Heart left ventricle (tissue), 16 donors: ENCODE data around the gene CCDC78. TPM values are rescaled to one million over a fixed set of nuclear protein-coding genes. Genes with fewer than 3 reads are reported as not detected.

Experiments
- ATAC-seq, 4 donors: fragments of 200-7000 bp; cut with Tn5 transposase; one replicate each; pipeline ENCODE4 v1.9.1; 2020 to 2022; ENCODE audit warnings: moderate library complexity in 4 of 4, mild to moderate bottlenecking in 3 of 4, moderate number of reproducible peaks in 1 of 4
- DNase-seq, 5 donors: peaks; one replicate each; pipeline ENCODE4 v3.0.0-alpha.2; 2020
- H3K27ac ChIP-seq, 12 donors: fragments of 200-600 bp; sonication (generic) in 4 of 12; one replicate each; pipeline versions ENCODE4 v1.5.0 to v1.8.0; 2016 to 2022; ENCODE audit warnings: mild to moderate bottlenecking in 2 of 12
- H3K27me3 ChIP-seq, 9 donors: fragments of 200-600 bp; sonication (generic) in 2 of 9; one replicate each; pipeline versions ENCODE4 v1.5.1 to v1.8.0; 2016 to 2022; ENCODE audit warnings: mild to moderate bottlenecking in 3 of 9
- H3K36me3 ChIP-seq, 9 donors: fragments of 200-600 bp; sonication (generic) in 2 of 9; one replicate each; pipeline versions ENCODE4 v1.5.0 to v1.8.0; 2018 to 2022; ENCODE audit warnings: mild to moderate bottlenecking in 2 of 9
- H3K4me1 ChIP-seq, 12 donors: fragments of 200-600 bp; sonication (generic) in 4 of 12; one replicate each; pipeline versions ENCODE4 v1.5.0 to v1.8.0; 2016 to 2022; ENCODE audit warnings: mild to moderate bottlenecking in 3 of 12
- H3K4me3 ChIP-seq, 12 donors: fragments of 200-600 bp; sonication (generic) in 4 of 12; one replicate each; pipeline versions ENCODE4 v1.5.0 to v1.8.0; 2017 to 2022; ENCODE audit warnings: mild to moderate bottlenecking in 9 of 12, moderate library complexity in 4 of 12
- H3K9me3 ChIP-seq, 12 donors: fragments of 200-600 bp; sonication (generic) in 4 of 12; one replicate each; pipeline versions ENCODE4 v1.5.0 to v1.8.0; 2016 to 2022; ENCODE audit warnings: mild to moderate bottlenecking in 1 of 12
- CTCF ChIP-seq, 12 donors: fragments of 200-600 bp; sonication (generic) in 4 of 12; IDR thresholded peaks; one replicate each; pipeline versions ENCODE4 v1.5.0 to v1.8.0; 2018 to 2022; ENCODE audit warnings: antibody characterized with exemption in 12 of 12, mild to moderate bottlenecking in 5 of 12
- POLR2A ChIP-seq, 2 donors: fragments of 450-650 bp; IDR thresholded peaks; one replicate each; pipeline ENCODE4 v1.6.1; 2017; ENCODE audit warnings: antibody characterized with exemption in 2 of 2, mild to moderate bottlenecking in 2 of 2, moderate library complexity in 2 of 2
- WGBS, 4 donors: extraction: QIAGEN DNeasy Blood & Tissue Kit in 2 of 4; methylation state at CpG; one replicate each; pipeline versions ENCODE4 v1.1.5 to v1.1.7; 2013 to 2018; 5-methylcytosine and 5-hydroxymethylcytosine counted together
- intact Hi-C, 10 donors: fragments of 100-400 bp; cut with DNase I; formaldehyde crosslinking; loops; one replicate each; pipeline versions ENCODE4 v1.11.1 to v1.14.2; 2022
- polyA plus RNA-seq, 2 donors: library from polyadenylated mRNA; stranded (reverse); fragments of 200-250 nt; gene quantifications; one replicate each; pipeline ENCODE4 v1.2.3, GENCODE V29; 2013
- total RNA-seq, 9 donors: library from RNA; depleted of rRNA in 2 of 9; stranded (reverse); fragments of >200 nt in 2 of 9; fragmentation: NEBNext Ultra II Directional in 3 of 9; extraction: Animal tissue kit (Norgen Biotek cat#: 25700) in 3 of 9; gene quantifications; one replicate each; pipeline versions ENCODE4 v1.1.0 to v1.2.4, GENCODE V29; 2016 to 2023
- donor health status: ischemic (EF 13 %, LVEDD 7.1; RV severe dilation, severe dysfunction).
- donor health status: healthy with polysubstance abuse.
- donor health status: DM: no; HTN: yes; CAD: no.
- donor health status: DM: no; HTN: no; CAD: no.
- donor health status: ischemic (EF 25% LVEDD 6.9; RV normal size, moderate dysfunction).
- donor health status: ischemic (EF 25% LVEDD 5.7; RV mildly dilated, moderate dysfunction).
- donor health status: healthy.
- donor health status: DM: yes; HTN: yes; CAD: no.
- donor health status: ischemic (EF 35%, LVEDD 5.7; RV mildly dilated, moderate dysfunction).
- donor health status: nonischemic (EF 11% LVEDD 7.7; RV severe dilation, severe dysfunction).
- donor health status: DM: yes; HTN: yes; CAD: no.
- donor health status: PGD.
- donor health status: ischemic (EF 29% LVEDD 5.4; RV normal size, mild dysfunction).
- donor health status: nonischemic (EF 23%, LVEDD 6.1; RV moderate dilation, normal function).

CCDC78 gene
- total and polyA plus RNA-seq, 11 donors: 0.35 to 1.3 (median 0.59) TPM; not detected in 3

- DNase-seq (peak; percentile 61 to 82 (median 70)), ATAC-seq (peak; percentile 13 to 53 (median 40))
- TF ChIP-seq POLR2A (IDR thresholded peaks at IDR 0.05) (no peak), CTCF (IDR thresholded peaks at IDR 0.05) (no peak)
- H3K4me3 ChIP-seq: peak overlapping the region; percentile 38 to 65 (median 60)
- peaks cover 0 to 31% (median 17%) of the 10 kb centered on the region in 9 donors for H3K36me3 ChIP-seq
- 1 to 2% (median 1%) methylated on average over 25 to 80 of the region's 80 CpGs; no CpG with 5 or more reads in 1 of the 4 donors for WGBS, 4 donors
- no peaks in the 10 kb centered on the region for H3K9me3 ChIP-seq
- H3K27me3 ChIP-seq: peaks cover 0 to 24% (median 0%) of the 10 kb centered on the region in 9 donors
- H3K4me1 ChIP-seq: peaks cover 8 to 33% (median 22%) of the 10 kb centered on the region in 12 donors
- intact Hi-C loops: no loop called here
- H3K27ac ChIP-seq: no peak overlapping the region
These were observed 2.1 kb upstream of the CCDC78 start for GRCh38 chr16:728131-728889.

- 0 to 1% (median 1%) methylated on average over 23 to 61 of the region's 61 CpGs for WGBS, 4 donors
- ATAC-seq (peak in 2 of 4 donors; percentile 0 to 2), DNase-seq (peak in 1 of 5 donors; percentile 30)
- intact Hi-C loops: no loop called here
- H3K4me3 ChIP-seq: peak overlapping the region; percentile 38 to 65 (median 60)
- peak overlapping the region in 7 of 12 donors; percentile 14 to 55 (median 27) for H3K27ac ChIP-seq
- peaks cover 0 to 24% (median 0%) of the 10 kb centered on the region in 9 donors for H3K27me3 ChIP-seq
- H3K36me3 ChIP-seq: peaks cover 0 to 24% (median 13%) of the 10 kb centered on the region in 9 donors
- no peak for TF ChIP-seq POLR2A (IDR thresholded peaks at IDR 0.05)
- no peak for TF ChIP-seq CTCF (IDR thresholded peaks at IDR 0.05)
- H3K9me3 ChIP-seq: no peaks in the 10 kb centered on the region
- peaks cover 8 to 33% (median 22%) of the 10 kb centered on the region in 12 donors for H3K4me1 ChIP-seq
These were observed 1.2 kb upstream of the CCDC78 start for GRCh38 chr16:727291-727977.

- intact Hi-C loops: no loop called here
- DNase-seq (no peak), ATAC-seq (peak in 1 of 4 donors; percentile 6)
- peaks cover 12 to 46% (median 29%) of the 10 kb centered on the region in 12 donors for H3K4me1 ChIP-seq
- H3K36me3 ChIP-seq: peaks cover 0 to 11% (median under 1%) of the 10 kb centered on the region in 9 donors
- TF ChIP-seq POLR2A (IDR thresholded peaks at IDR 0.05) (no peak), CTCF (IDR thresholded peaks at IDR 0.05) (no peak)
- no peaks in the 10 kb centered on the region for H3K9me3 ChIP-seq
- H3K27me3 ChIP-seq: peaks cover 0 to 24% (median 0%) of the 10 kb centered on the region in 9 donors
- peak overlapping the region in 2 of 12 donors; percentile 63 to 65 for H3K4me3 ChIP-seq
- no peak overlapping the region for H3K27ac ChIP-seq
- WGBS, 4 donors: 10 to 17% (median 14%) methylated on average over 4 to 9 of the region's 9 CpGs
These were observed 130 bp downstream of the CCDC78 start for GRCh38 chr16:726188-726437.
